Skin of body (tissue), 2 donors: Measurements from ENCODE around the gene PACS2. TPM values are rescaled to one million over a fixed set of nuclear protein-coding genes. Genes with fewer than 3 reads are reported as not detected.

Experiments
- DNase-seq: peaks from one replicate; lab custom pipeline; 2025; lab: John Stamatoyannopoulos, UW
- total RNA-seq: library from RNA; depleted of rRNA; stranded (reverse); fragments of >200 nt; gene quantifications from one replicate; pipeline ENCODE4 v1.2.3, GENCODE V29; 2014

Gene PACS2
- total RNA-seq, 1 donor from 2014 or later, result 44.9 TPM

DNA sequence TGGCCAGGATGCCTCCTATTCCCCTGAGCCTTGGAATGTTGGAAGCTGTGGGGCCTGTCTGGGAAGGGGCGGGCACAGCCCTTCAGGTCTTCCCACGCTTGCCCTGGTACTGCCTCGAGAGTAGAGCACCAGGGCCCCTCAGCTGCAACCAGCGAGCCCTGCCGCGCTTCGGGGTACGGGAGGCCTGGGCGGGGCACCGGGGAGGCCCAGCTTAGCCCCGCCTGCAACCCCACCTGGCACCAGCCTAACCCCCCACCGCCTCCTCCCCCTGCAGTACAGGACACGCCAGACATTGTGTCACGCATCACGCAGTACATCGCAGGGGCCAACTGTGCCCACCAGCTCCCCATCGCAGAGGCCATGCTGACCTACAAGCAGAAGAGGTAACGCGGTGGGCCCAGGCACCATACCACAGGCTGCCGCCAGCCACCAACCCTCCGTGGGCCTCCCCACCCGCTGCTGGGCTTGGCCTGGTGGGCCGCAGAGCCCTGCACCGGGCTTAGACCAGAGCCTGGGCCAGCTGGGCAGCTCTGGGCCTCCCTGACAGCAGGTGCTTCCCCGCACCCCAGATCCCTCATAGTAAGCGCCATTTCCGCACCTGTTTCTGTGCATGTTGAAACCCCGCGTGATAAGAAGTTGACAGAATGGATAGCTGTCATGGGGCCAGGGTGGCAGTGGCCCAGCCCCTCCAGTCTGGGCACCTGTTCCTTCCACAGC lies 70.2 kb downstream of the PACS2 start:
- no peak for DNase-seq

DNA sequence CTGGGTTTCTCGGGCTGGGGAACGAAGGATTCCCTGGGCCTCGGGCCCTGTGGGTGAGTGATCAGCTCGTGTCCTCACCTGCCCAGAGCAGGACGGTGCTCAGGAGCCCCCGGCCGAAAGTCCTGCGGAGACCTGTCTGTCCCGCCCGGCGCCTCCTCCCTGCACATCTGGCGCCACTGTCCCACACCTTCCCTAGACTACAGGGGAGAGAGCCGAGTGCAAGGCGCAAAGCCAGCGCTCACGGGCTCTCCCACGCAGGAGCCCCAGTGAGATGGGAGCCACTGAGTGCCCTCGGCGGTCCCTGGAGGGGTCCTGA lies 70.7 kb downstream of the PACS2 start:
- no peak for DNase-seq

DNA sequence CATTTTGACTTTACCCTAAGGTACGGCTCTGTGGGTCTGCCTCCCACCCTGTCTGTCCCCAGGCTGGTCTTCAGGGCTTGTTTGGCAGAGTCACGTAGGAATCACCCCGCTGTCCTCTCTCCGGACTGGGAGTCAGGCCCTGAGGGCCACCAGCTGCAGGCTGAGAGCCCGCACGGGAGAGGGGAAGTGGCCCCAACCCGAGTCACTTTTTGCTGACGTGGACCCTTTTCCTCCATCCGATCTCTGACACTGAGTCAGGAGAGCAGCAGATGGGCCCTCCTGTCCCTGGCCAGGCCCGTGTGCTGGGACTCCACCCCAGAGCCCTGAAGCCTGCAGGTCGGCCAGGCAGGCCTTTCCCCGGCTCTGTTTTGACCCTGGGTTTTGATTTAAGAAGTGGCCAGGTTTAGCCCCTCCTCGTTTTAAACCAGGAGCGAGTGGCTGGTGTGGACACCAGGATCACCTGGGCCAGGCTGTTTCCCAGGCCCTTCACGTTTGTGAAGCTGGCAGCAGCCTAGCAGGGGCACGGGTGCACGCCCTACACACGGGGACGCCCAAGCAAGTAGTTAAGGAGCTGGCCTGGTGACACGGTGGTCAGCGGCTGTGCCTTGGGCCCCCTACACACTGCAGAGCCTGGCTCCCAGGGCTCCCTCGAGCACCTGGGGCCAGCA lies 71.3 kb downstream of the PACS2 start:
- DNase-seq, result no peak

DNA sequence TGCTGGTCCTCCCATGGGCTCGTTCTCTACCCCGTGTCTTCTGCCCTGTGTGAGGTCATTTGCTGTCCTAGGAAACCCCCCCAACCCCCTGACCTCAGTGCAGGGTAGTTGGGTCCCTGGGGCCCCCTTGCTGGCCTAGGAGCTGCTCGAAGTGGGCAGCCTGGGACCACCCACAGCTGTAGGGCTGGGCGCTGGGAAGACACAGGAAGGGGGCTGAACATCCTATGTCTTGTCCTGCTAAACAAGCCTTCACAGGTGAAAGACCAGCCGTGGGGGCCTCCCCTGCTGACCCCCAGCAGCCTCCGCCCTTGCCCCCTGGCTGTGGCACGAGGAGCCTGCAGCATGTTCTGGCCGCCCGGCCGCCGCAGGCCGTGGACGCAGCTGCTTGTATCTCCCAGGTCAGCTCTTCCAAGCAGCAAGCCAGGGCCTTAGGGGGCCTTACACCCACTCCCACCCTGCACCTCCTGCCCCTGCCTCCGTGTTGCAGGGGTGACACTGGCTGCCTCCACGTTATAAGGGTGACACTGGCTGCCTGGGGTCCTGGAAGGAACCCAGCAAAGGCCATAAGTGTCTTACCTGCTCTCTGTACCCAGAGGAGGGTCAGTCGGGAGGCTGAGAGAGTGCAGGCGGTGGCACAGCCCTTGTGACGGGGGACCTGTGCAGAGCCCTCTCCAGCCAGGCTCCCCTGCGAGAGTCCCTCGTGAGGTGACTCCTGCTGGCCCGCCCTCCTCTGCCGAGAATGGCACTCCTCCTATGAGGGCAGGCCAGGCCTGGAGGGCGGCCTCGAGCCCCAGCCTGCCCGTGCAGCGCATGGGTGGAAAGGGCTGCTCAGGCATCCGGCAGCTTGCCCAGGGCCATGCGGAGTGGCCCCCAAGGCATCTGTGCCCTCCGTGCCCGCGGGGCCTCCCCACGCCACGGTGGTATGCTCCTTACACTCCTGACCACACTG lies 72.3 kb downstream of the PACS2 start:
- DNase-seq, result no peak

- no peak for DNase-seq
Measured at GRCh38 chr14:105387530-105387922, 73.0 kb downstream of the PACS2 start.

GRCh38 chr14:105388110-105388951 lies 73.8 kb downstream of the PACS2 start:
- DNase-seq, result no peak

- DNase-seq, result no peak
Measured at GRCh38 chr14:105388976-105389375, 74.4 kb downstream of the PACS2 start.

- DNase-seq, result no peak
Measured at GRCh38 chr14:105389534-105389933, 75.0 kb downstream of the PACS2 start.

DNA sequence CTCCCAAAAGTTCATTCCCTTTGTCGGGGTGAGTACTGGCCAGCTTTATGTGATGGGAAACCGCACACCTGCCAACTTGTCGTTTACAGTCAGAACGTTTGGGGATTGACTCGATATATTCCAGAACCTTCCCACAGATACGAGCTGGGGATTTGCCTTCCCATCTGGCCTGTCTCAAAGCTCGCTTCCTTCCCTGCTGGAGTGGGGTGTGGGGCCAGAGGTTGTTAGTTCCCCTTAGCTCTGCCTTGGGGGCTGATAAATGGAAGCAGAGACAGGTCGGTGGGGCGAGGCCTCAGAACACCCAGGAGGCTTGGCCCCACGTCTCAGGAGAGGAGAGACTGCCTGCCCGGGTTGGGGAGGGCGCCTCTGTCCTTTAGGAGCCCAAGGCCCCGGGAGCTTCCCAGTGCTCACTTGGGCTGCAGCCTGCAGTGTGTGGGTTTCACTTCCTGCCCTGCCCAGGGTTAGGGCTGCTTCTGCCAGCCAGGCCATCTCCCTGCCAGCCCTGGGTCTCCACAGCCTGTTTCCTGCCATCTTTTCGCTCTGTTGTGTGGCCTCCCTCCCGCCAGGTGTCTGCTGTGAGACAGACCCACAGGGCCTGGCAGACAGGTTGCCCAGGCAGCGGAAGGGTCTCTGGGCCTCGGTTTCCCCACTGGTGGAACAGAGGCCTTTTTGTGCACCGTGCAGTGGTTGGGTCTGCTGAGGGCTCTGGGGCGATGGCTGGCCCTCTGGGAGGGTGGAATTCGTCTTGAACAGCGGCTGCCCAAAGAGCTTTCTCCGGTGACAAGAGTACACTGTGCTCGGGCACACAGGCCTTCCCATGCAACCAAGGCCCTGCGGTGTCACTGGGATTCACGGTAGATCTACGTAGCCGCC lies 75.7 kb downstream of the PACS2 start:
- DNase-seq, result no peak

- DNase-seq, result no peak
Measured at GRCh38 chr14:105390849-105391500, 76.4 kb downstream of the PACS2 start.

DNA sequence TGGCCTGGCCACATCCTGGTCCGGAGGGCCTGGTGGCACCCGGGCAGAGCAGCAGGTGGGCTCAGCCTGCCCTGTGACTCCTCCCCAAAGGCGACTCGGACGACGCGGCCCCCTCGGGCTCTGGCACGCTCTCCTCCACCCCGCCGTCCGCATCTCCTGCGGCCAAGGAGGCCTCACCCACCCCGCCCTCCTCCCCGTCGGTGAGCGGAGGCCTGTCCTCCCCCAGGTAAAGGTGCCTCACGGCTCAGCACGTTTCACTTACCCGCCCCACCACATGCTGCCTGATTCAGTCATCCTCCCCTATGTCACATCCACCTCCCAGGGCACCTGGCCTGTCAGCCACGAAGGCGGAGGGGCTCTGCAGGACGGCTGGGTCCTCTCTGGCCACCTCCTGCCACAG lies 77.0 kb downstream of the PACS2 start:
- no peak for DNase-seq

GRCh38 chr14:105392131-105393090 lies 77.9 kb downstream of the PACS2 start:
- DNase-seq, result no peak

DNA sequence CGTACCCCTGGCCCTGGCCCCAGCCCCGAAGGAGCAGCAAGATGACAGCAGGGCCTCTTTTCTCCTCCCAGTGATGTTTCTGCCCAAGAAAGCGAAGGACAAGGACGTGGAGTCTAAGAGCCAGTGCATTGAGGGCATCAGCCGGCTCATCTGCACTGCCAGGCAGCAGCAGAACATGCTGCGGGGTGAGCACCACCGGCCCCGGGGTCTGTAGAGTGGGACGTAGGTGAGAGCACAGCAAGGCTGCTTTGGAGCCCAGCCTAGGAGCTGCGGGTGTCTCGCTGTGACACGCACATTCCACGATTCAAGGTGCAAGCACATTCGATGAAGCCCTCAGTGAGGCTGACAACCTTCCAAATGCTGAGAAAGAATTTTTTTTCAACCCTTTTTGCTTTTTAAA lies 78.6 kb downstream of the PACS2 start:
- no peak for DNase-seq

DNA sequence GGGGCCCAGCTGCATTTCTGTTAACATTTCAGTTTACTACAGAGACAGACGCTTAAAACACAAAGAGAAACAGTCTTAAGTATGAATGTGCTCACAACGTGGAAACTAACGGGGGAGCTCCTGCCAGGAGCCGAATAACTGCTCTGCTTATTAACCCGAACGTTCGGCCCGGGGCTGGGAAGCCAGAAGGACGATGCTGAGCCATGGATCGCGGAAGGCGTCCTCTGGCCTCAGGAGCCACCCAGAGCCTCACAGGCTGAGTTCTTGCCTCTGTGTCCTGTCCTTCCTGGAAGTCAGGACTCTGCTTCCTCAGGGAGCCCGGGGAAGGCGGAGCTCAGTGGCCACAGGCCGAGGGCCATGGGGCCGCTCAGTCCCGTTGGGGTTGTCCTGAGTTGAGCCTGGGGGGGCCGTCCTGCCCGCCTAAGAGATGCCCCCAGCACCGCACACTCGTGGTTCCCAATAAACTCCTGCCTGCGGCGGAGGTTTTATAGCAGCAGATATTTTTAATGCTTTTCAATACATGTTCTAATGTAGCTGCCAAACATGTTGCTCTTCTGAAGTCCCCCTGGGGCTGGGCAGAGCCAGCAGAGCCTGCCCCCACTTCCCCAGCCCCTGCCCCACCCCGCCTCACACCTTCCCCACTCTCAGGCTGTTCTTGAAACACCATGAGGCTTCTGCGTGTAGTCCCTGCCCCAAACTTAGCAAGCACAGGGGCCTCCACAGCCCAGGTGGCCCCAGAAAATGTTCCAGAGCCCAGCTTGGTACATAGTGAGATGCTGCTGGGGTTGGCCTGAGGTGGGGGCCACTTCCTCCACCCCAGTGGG lies 80.4 kb downstream of the PACS2 start:
- DNase-seq, result no peak

DNA sequence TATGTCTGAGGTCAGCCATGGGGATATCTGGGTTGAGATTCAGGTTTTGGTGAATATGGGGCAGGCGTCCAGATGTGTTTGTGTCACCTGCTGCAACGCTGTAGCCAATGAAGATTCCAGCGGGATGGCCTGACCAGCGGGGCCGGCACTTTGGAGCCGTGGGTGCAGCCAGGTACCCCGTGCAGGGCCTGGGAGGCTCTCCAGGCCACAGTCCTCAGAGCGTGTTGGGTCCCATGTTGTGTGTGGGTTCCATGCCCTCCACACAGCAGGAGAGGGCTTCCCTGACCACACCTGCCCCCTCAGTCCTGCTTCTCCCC lies 80.9 kb downstream of the PACS2 start:
- DNase-seq, result no peak

- no peak for DNase-seq
Measured at GRCh38 chr14:105397350-105397931, 82.9 kb downstream of the PACS2 start.

DNA sequence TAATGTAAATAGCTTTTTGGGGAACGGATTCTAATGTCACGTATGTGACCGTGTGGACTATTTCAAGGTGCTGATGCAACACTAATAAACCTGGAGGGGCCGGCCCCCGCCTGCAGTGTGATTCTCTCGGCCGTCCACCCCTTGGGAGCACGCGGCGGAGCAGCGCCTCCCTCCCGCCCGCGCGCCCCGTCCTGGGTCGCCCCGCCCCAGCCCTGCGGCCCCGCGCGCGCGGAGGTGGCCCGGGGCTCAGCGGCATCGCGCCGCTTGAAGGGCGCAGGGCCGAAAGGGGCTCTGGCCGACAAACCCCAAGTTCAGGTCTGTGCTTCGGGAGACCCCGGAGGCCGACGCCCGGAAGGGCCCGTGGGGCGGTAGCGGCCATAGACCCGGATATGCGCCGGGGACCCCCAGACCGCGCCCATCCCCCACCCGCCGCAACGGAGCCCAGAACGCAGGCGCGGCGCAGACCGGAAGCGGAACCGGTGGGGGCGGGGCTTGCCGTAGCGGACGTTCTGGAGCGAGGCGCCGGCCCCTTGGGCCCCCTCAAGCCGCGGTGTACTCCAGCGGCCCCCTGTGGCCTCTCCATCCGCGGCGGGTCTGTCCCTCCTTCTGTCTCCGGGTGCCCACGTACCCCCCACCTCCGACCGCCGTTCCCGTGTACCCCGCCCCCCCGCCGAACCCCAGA lies 83.6 kb downstream of the PACS2 start, which contains the start of gene TEX22:
TEX22 (plus strand) TSS at position 495 of the 682 bp plus-strand sequence. CDS start 803 bp downstream, outside the sequence.
- DNase-seq, result peak; percentile 70
